H9 (cell line): ENCODE results near the gene ANKS1B. TPM values are rescaled to one million over a fixed set of nuclear protein-coding genes. Genes with fewer than 3 reads are reported as not detected.

Source experiments
- DNase-seq: peaks from one replicate; pipeline ENCODE4 v3.0.0-alpha.2; 2017
- H2AFZ ChIP-seq: one replicate; pipeline ENCODE4 v1.6.1; 2013; ENCODE audit warnings: mild to moderate bottlenecking, low read length, control low read depth, moderate library complexity
- H2AK5ac ChIP-seq: 2 replicates; pipeline ENCODE4 v1.6.1; 2013; ENCODE audit warnings: low read length, control low read depth, mixed read lengths; ENCODE audit not compliant: insufficient read length
- H2BK120ac ChIP-seq: one replicate; pipeline ENCODE4 v1.6.1; 2013; ENCODE audit warnings: low read depth, mild to moderate bottlenecking, low read length, control low read depth, inconsistent platforms; ENCODE audit not compliant: poor library complexity, severe bottlenecking
- H2BK12ac ChIP-seq: 2 replicates; pipeline ENCODE4 v1.6.1; 2013; ENCODE audit warnings: low read length, control low read depth, mixed read lengths, low read depth; ENCODE audit not compliant: insufficient read length
- H2BK15ac ChIP-seq: 2 replicates; pipeline ENCODE4 v1.6.1; 2013; ENCODE audit warnings: low read depth, low read length, control low read depth
- H2BK20ac ChIP-seq: one replicate; pipeline ENCODE4 v1.6.1; 2013; ENCODE audit warnings: low read depth, mild to moderate bottlenecking, low read length, control low read depth, inconsistent platforms; ENCODE audit not compliant: poor library complexity, severe bottlenecking
- H2BK5ac ChIP-seq: 2 replicates; pipeline ENCODE4 v1.6.1; 2013; ENCODE audit warnings: low read length, control low read depth, mixed read lengths; ENCODE audit not compliant: insufficient read length
- H3K14ac ChIP-seq: 2 replicates; pipeline ENCODE4 v1.6.1; 2013; ENCODE audit warnings: low read length, control low read depth; ENCODE audit not compliant: insufficient read depth
- H3K18ac ChIP-seq: 2 replicates; pipeline ENCODE4 v1.6.1; 2013; ENCODE audit warnings: low read depth, mild to moderate bottlenecking, mixed read lengths, low read length, control low read depth; ENCODE audit not compliant: insufficient read length
- H3K23ac ChIP-seq: 2 replicates; pipeline ENCODE4 v1.6.1; 2013; ENCODE audit warnings: low read length, control low read depth, mixed read lengths, low read depth; ENCODE audit not compliant: insufficient read length
- H3K23me2 ChIP-seq: 2 replicates; pipeline ENCODE4 v1.6.1; 2013; ENCODE audit warnings: low read depth, mild to moderate bottlenecking, mixed read lengths, low read length, control low read depth; ENCODE audit not compliant: insufficient read length, poor library complexity, severe bottlenecking
- H3K27ac ChIP-seq: 2 replicates; pipeline ENCODE4 v1.5.1; 2013; ENCODE audit warnings: low read length, control low read depth, mixed read lengths, low read depth; ENCODE audit not compliant: insufficient read length
- H3K27me3 ChIP-seq: 2 replicates; pipeline ENCODE4 v1.6.1; 2013; ENCODE audit warnings: low read length, control low read depth, inconsistent platforms; ENCODE audit not compliant: insufficient read depth
- H3K4ac ChIP-seq: 2 replicates; pipeline ENCODE4 v1.6.1; 2013; ENCODE audit warnings: low read depth, mild to moderate bottlenecking, control low read depth, inconsistent platforms, low read length, moderate library complexity
- H3K4me1 ChIP-seq: 2 replicates; pipeline ENCODE4 v1.6.1; 2013; ENCODE audit warnings: low read length, control low read depth, inconsistent platforms; ENCODE audit not compliant: insufficient read depth
- H3K4me2 ChIP-seq: 2 replicates; pipeline ENCODE4 v1.6.1; 2013; ENCODE audit warnings: low read length, control low read depth, mixed read lengths; ENCODE audit not compliant: insufficient read length, insufficient read depth
- H3K56ac ChIP-seq: 2 replicates; pipeline ENCODE4 v1.6.1; 2013; ENCODE audit warnings: low read depth, mild to moderate bottlenecking, mixed read lengths, low read length, control low read depth; ENCODE audit not compliant: insufficient read length
- H3K79me1 ChIP-seq: 2 replicates; pipeline ENCODE4 v1.6.1; 2013; ENCODE audit warnings: low read depth, mild to moderate bottlenecking, moderate library complexity, low read length, control low read depth, inconsistent platforms; ENCODE audit not compliant: insufficient read depth, poor library complexity, severe bottlenecking
- H3K79me2 ChIP-seq: 2 replicates; pipeline ENCODE4 v1.6.1; 2013; ENCODE audit warnings: low read length, control low read depth, inconsistent platforms; ENCODE audit not compliant: insufficient read depth
- H3K9ac ChIP-seq: 2 replicates; pipeline ENCODE4 v1.6.1; 2013; ENCODE audit warnings: low read length, control low read depth, mixed read lengths; ENCODE audit not compliant: insufficient read length; ENCODE audit errors: extremely low read depth
- H3K9me3 ChIP-seq: one replicate; pipeline ENCODE4 v1.6.1; 2013; ENCODE audit warnings: low read depth, low read length, inconsistent platforms; ENCODE audit not compliant: control insufficient read depth
- H3T11ph ChIP-seq: one replicate; pipeline ENCODE4 v1.6.1; 2013; ENCODE audit warnings: mild to moderate bottlenecking, low read length, control low read depth, inconsistent platforms
- H4K20me1 ChIP-seq: one replicate; pipeline ENCODE4 v1.6.1; 2013; ENCODE audit not compliant: control insufficient read depth, insufficient read length, insufficient read depth
- H4K5ac ChIP-seq: 2 replicates; pipeline ENCODE4 v1.6.1; 2013; ENCODE audit warnings: low read depth, mild to moderate bottlenecking, mixed read lengths, low read length, control low read depth; ENCODE audit not compliant: insufficient read length
- H4K8ac ChIP-seq: replicated peaks from 2 replicates; pipeline ENCODE4 v1.6.1; 2013; ENCODE audit warnings: low read length, control low read depth, mixed read lengths, low read depth; ENCODE audit not compliant: insufficient read length
- H4K91ac ChIP-seq: 2 replicates; pipeline ENCODE4 v1.6.1; 2013; ENCODE audit warnings: low read depth, mild to moderate bottlenecking, moderate library complexity, mixed read lengths, low read length, control low read depth; ENCODE audit not compliant: insufficient read length
- H3K27ac Mint-ChIP-seq, 3 experiments: 2 replicates in 2 of 3; 3 replicates in 1 of 3; pipeline ENCODE4 v1.8.0; 2020 to 2021; ENCODE audit warnings: mixed read lengths in 3 of 3, mild to moderate bottlenecking in 1 of 3, moderate library complexity in 1 of 3
- H3K27me3 Mint-ChIP-seq: 2 replicates; pipeline ENCODE4 v1.8.0; 2021; ENCODE audit warnings: low read depth, mild to moderate bottlenecking, moderate library complexity, mixed read lengths
- H3K36me3 Mint-ChIP-seq, 3 experiments: 2 replicates in 2 of 3; 3 replicates in 1 of 3; pipeline ENCODE4 v1.8.0; 2020 to 2021; ENCODE audit warnings: low read depth in 3 of 3, mixed read lengths in 3 of 3; ENCODE audit not compliant: insufficient read depth in 1 of 3
- H3K4me1 Mint-ChIP-seq, 2 experiments: 2 replicates each; pipeline ENCODE4 v1.8.0; 2020; ENCODE audit warnings: mixed read lengths in 2 of 2
- H3K4me3 Mint-ChIP-seq, 2 experiments: 2 replicates in 1 of 2; 3 replicates in 1 of 2; pipeline ENCODE4 v1.8.0; 2020 to 2021; ENCODE audit warnings: mild to moderate bottlenecking in 2 of 2, mixed read lengths in 2 of 2, moderate library complexity in 1 of 2
- H3K9me3 Mint-ChIP-seq, 2 experiments: 2 replicates in 1 of 2; 3 replicates in 1 of 2; pipeline ENCODE4 v1.8.0; 2020; ENCODE audit warnings: mild to moderate bottlenecking in 2 of 2, mixed read lengths in 2 of 2, moderate library complexity in 1 of 2
- CTCF ChIP-seq: fragments of 200-600 bp; sonication (generic); conservative IDR thresholded peaks from 3 replicates; pipeline ENCODE4 v1.8.0; 2021; ENCODE audit warnings: antibody characterized with exemption, mild to moderate bottlenecking
- total RNA-seq: library from RNA; stranded (reverse); gene quantifications from 2 replicates; pipeline ENCODE4 v1.2.1, GENCODE V29; 2021

ANKS1B gene
- total RNA-seq, 1 experiment from 2014 or later, result 4.1 TPM

- no peak overlapping the region for H3K4ac ChIP-seq
- Mint-ChIP-seq H3K4me1 (peaks cover 24 to 25% of the 10 kb centered on the region in 2 experiments), H3K4me3 (no peak overlapping the region), H3K9me3 (no peaks in the 10 kb centered on the region), H3K27me3 (no peaks in the 10 kb centered on the region), H3K36me3 (no peaks in the 10 kb centered on the region), H3K27ac (no peak overlapping the region)
- peaks cover 2% of the 10 kb centered on the region; the same call in 1 of the 2 replicates for H3K4me1 ChIP-seq
- H2BK20ac ChIP-seq, result no peak overlapping the region
- H4K20me1 ChIP-seq, result no peaks in the 10 kb centered on the region
- no peak overlapping the region for H2BK120ac ChIP-seq
- H3K4me2 ChIP-seq, result no peak overlapping the region
- H4K91ac ChIP-seq, result no peak overlapping the region
- H4K5ac ChIP-seq, result no peak overlapping the region
- TF ChIP-seq CTCF, result no peak
- no peak overlapping the region for H3K23ac ChIP-seq
- H4K8ac ChIP-seq, result no peak overlapping the region
- no peak overlapping the region for H3K18ac ChIP-seq
- H3K79me2 ChIP-seq, result no peaks in the 10 kb centered on the region
- H2AK5ac ChIP-seq, result no peak overlapping the region
- DNase-seq, result no peak
- no peaks in the 10 kb centered on the region for H3K79me1 ChIP-seq
- no peak overlapping the region for H2BK5ac ChIP-seq
- no peaks in the 10 kb centered on the region for H3K9me3 ChIP-seq
- no peaks in the 10 kb centered on the region for H3K27me3 ChIP-seq
- no peaks in the 10 kb centered on the region for H3K23me2 ChIP-seq
- no peak overlapping the region for H3K9ac ChIP-seq
- no peak overlapping the region for H3K56ac ChIP-seq
- H3K14ac ChIP-seq, result no peak overlapping the region
- H2AFZ ChIP-seq, result no peak overlapping the region
- no peak overlapping the region for H2BK15ac ChIP-seq
- no peak overlapping the region for H3T11ph ChIP-seq
- H2BK12ac ChIP-seq, result no peak overlapping the region
- H3K27ac ChIP-seq, result no peak overlapping the region
These were observed 833.0 kb downstream of the ANKS1B start for GRCh38 chr12:99151744-99152143.
